ENCODE results near the gene CDKN2AIP.

CDKN2AIP gene

GRCh38 chr4:183399616-183400015, 44.8 kb upstream of the CDKN2AIP start:
- no peak for TF ChIP-seq CTCF (IDR thresholded peaks at IDR 0.05; ENCODE audit: extremely low read depth, missing control alignments)
- no peak for DNase-seq (ENCODE audit: low spot score)

GRCh38 chr4:183400035-183400434, 44.4 kb upstream of the CDKN2AIP start:
- no peak for TF ChIP-seq CTCF (IDR thresholded peaks at IDR 0.05; ENCODE audit: extremely low read depth, missing control alignments)
- DNase-seq (ENCODE audit: low spot score), result no peak

GRCh38 chr4:183401473-183401872, 43.0 kb upstream of the CDKN2AIP start:
- TF ChIP-seq CTCF (IDR thresholded peaks at IDR 0.05; ENCODE audit: extremely low read depth, missing control alignments), result no peak
- no peak for DNase-seq (ENCODE audit: low spot score)

GRCh38 chr4:183402771-183403170, 41.7 kb upstream of the CDKN2AIP start:
- TF ChIP-seq CTCF (IDR thresholded peaks at IDR 0.05; ENCODE audit: extremely low read depth, missing control alignments), result no peak
- DNase-seq (ENCODE audit: low spot score), result no peak

- no peak for TF ChIP-seq CTCF (IDR thresholded peaks at IDR 0.05; ENCODE audit: extremely low read depth, missing control alignments)
- no peak for DNase-seq (ENCODE audit: low spot score)
Measured at GRCh38 chr4:183403486-183403885, 41.0 kb upstream of the CDKN2AIP start.

GRCh38 chr4:183403961-183404360, 40.5 kb upstream of the CDKN2AIP start:
- TF ChIP-seq CTCF (IDR thresholded peaks at IDR 0.05; ENCODE audit: extremely low read depth, missing control alignments), result no peak
- DNase-seq (ENCODE audit: low spot score), result no peak

- DNase-seq (ENCODE audit: low spot score), result no peak
- TF ChIP-seq CTCF (IDR thresholded peaks at IDR 0.05; ENCODE audit: extremely low read depth, missing control alignments), result no peak
Measured at GRCh38 chr4:183405303-183405702, 39.1 kb upstream of the CDKN2AIP start.
